ENCODE measurements around the gene SCUBE1. TPM values are rescaled to one million over a fixed set of nuclear protein-coding genes. Genes with fewer than 3 reads are reported as not detected.

The SCUBE1 gene
- total and polyA plus RNA-seq, 3 experiments from 2014 or later, result 0.07 to 0.33 TPM; not detected in 1

- Mint-ChIP-seq H3K9me3 (peaks cover 6 to 18% (median 9%) of the 10 kb centered on the region in 5 donors), H3K27me3 (peaks cover 37 to 47% of the 10 kb centered on the region in 2 donors), H3K4me3 (peak overlapping the region in 1 of 7 donors; percentile 59), H3K36me3 (peaks cover 0 to 9% (median 0%) of the 10 kb centered on the region in 3 donors), H3K27ac (peak overlapping the region in 2 of 8 donors; percentile 62 to 71), H3K4me1 (peaks cover 27 to 45% (median 36%) of the 10 kb centered on the region in 3 donors)
- no peak for DNase-seq
- no peaks in the 10 kb centered on the region for H3K9me3 ChIP-seq (ENCODE audit: low read length)
- ChIA-PET CTCF (interaction anchor here (0.6 to 2.4 kb wide), 5 partner anchors 12 to 146 kb away, joined by 3 to 11 read pairs (median 4); no protein-coding TSS in a partner anchor), POLR2A (no interaction called here)
- no peaks in the 10 kb centered on the region for H3K36me3 ChIP-seq (ENCODE audit: insufficient read depth, low read length)
- no peak overlapping the region for H3K27ac ChIP-seq (ENCODE audit: low read depth, low read length)
- peaks cover 24% of the 10 kb centered on the region for H3K4me1 ChIP-seq (ENCODE audit: insufficient read depth, low read length)
- H3K27me3 ChIP-seq (ENCODE audit: insufficient read depth, low read length, poor library complexity, severe bottlenecking), result peaks cover 24% of the 10 kb centered on the region
- no peak overlapping the region for H3K4me3 ChIP-seq (ENCODE audit: low read length)
Measured at GRCh38 chr22:43375951-43376455, 32.8 kb upstream of the SCUBE1 start.

- CTCF ChIA-PET, result interaction anchor here (1.0 kb wide), 2 partner anchors 16 to 23 kb away, joined by 3 read pairs; no protein-coding TSS in a partner anchor
- Mint-ChIP-seq H3K27ac (no peak overlapping the region), H3K9me3 (peaks cover 6 to 12% (median 8%) of the 10 kb centered on the region in 5 donors), H3K4me1 (no peaks in the 10 kb centered on the region), H3K27me3 (peaks cover 40 to 49% of the 10 kb centered on the region in 2 donors), H3K36me3 (peaks cover 0 to 7% (median 0%) of the 10 kb centered on the region in 3 donors), H3K4me3 (no peak overlapping the region)
- DNase-seq, result no peak
- Histone ChIP-seq H3K36me3 (ENCODE audit: insufficient read depth, low read length) (no peaks in the 10 kb centered on the region), H3K27me3 (ENCODE audit: insufficient read depth, low read length, poor library complexity, severe bottlenecking) (peaks cover 16% of the 10 kb centered on the region), H3K4me3 (ENCODE audit: low read length) (no peak overlapping the region), H3K27ac (ENCODE audit: low read depth, low read length) (no peak overlapping the region), H3K9me3 (ENCODE audit: low read length) (no peaks in the 10 kb centered on the region), H3K4me1 (ENCODE audit: insufficient read depth, low read length) (no peaks in the 10 kb centered on the region)
- POLR2A ChIA-PET, result no interaction called here
Measured at GRCh38 chr22:43370036-43370435, 26.9 kb upstream of the SCUBE1 start.

- ChIA-PET POLR2A (no interaction called here), CTCF (interaction anchor here (0.8 to 1.2 kb wide), 3 partner anchors 9 to 92 kb away, joined by 3 read pairs; no protein-coding TSS in a partner anchor)
- no peak overlapping the region for H3K4me3 Mint-ChIP-seq
- no peaks in the 10 kb centered on the region for H3K36me3 Mint-ChIP-seq
- peaks cover 3% of the 10 kb centered on the region for H3K27me3 ChIP-seq (ENCODE audit: insufficient read depth, low read length, poor library complexity, severe bottlenecking)
- peaks cover 17 to 33% of the 10 kb centered on the region in 2 donors for H3K27me3 Mint-ChIP-seq
- H3K4me1 Mint-ChIP-seq, result no peaks in the 10 kb centered on the region
- H3K9me3 ChIP-seq (ENCODE audit: low read length), result no peaks in the 10 kb centered on the region
- H3K36me3 ChIP-seq (ENCODE audit: insufficient read depth, low read length), result no peaks in the 10 kb centered on the region
- H3K4me3 ChIP-seq (ENCODE audit: low read length), result no peak overlapping the region
- H3K4me1 ChIP-seq (ENCODE audit: insufficient read depth, low read length), result no peaks in the 10 kb centered on the region
- no peak overlapping the region for H3K27ac Mint-ChIP-seq
- H3K9me3 Mint-ChIP-seq, result no peaks in the 10 kb centered on the region
- DNase-seq, result no peak
- no peak overlapping the region for H3K27ac ChIP-seq (ENCODE audit: low read depth, low read length)
Measured at GRCh38 chr22:43365715-43366440, 22.7 kb upstream of the SCUBE1 start.

- ChIA-PET CTCF (interaction anchor here (1.1 to 1.7 kb wide), 5 partner anchors 12 to 132 kb away, joined by 3 to 6 read pairs (median 4); no protein-coding TSS in a partner anchor), POLR2A (no interaction called here)
- peaks cover 6 to 28% of the 10 kb centered on the region in 2 donors for H3K27me3 Mint-ChIP-seq
- no peaks in the 10 kb centered on the region for H3K36me3 ChIP-seq (ENCODE audit: insufficient read depth, low read length)
- H3K4me1 ChIP-seq (ENCODE audit: insufficient read depth, low read length), result no peaks in the 10 kb centered on the region
- no peak for DNase-seq
- H3K4me3 Mint-ChIP-seq, result no peak overlapping the region
- H3K27me3 ChIP-seq (ENCODE audit: insufficient read depth, low read length, poor library complexity, severe bottlenecking), result no peaks in the 10 kb centered on the region
- H3K9me3 ChIP-seq (ENCODE audit: low read length), result no peaks in the 10 kb centered on the region
- no peak overlapping the region for H3K4me3 ChIP-seq (ENCODE audit: low read length)
- H3K36me3 Mint-ChIP-seq, result no peaks in the 10 kb centered on the region
- peak overlapping the region in 1 of 8 donors; percentile 88 for H3K27ac Mint-ChIP-seq
- no peak overlapping the region for H3K27ac ChIP-seq (ENCODE audit: low read depth, low read length)
- no peaks in the 10 kb centered on the region for H3K4me1 Mint-ChIP-seq
- H3K9me3 Mint-ChIP-seq, result no peaks in the 10 kb centered on the region
Measured at GRCh38 chr22:43364169-43364435, 20.9 kb upstream of the SCUBE1 start.

GRCh38 chr22:43363315-43364168, 20.4 kb upstream of the SCUBE1 start:
- CTCF ChIA-PET, result interaction anchor here (0.5 to 1.7 kb wide), 6 partner anchors 13 to 147 kb away, joined by 3 to 6 read pairs (median 4); no protein-coding TSS in a partner anchor
- H3K36me3 ChIP-seq (ENCODE audit: insufficient read depth, low read length), result no peaks in the 10 kb centered on the region
- H3K4me1 ChIP-seq (ENCODE audit: insufficient read depth, low read length), result no peaks in the 10 kb centered on the region
- no peak overlapping the region for H3K4me3 ChIP-seq (ENCODE audit: low read length)
- H3K4me3 Mint-ChIP-seq, result no peak overlapping the region
- peaks cover 0 to 2% (median 0%) of the 10 kb centered on the region in 5 donors for H3K9me3 Mint-ChIP-seq
- no peak overlapping the region for H3K27ac ChIP-seq (ENCODE audit: low read depth, low read length)
- DNase-seq, result no peak
- no peaks in the 10 kb centered on the region for H3K4me1 Mint-ChIP-seq
- no peaks in the 10 kb centered on the region for H3K27me3 ChIP-seq (ENCODE audit: insufficient read depth, low read length, poor library complexity, severe bottlenecking)
- H3K9me3 ChIP-seq (ENCODE audit: low read length), result no peaks in the 10 kb centered on the region
- no peaks in the 10 kb centered on the region for H3K36me3 Mint-ChIP-seq
- no peak overlapping the region for H3K27ac Mint-ChIP-seq
- POLR2A ChIA-PET, result no interaction called here
- peaks cover 4 to 25% of the 10 kb centered on the region in 2 donors for H3K27me3 Mint-ChIP-seq

GRCh38 chr22:43360576-43360975, 17.4 kb upstream of the SCUBE1 start:
- no peak for DNase-seq
- Mint-ChIP-seq H3K4me1 (no peaks in the 10 kb centered on the region), H3K4me3 (no peak overlapping the region), H3K27me3 (peaks cover 6 to 15% of the 10 kb centered on the region in 2 donors), H3K9me3 (peaks cover 0 to 2% (median 0%) of the 10 kb centered on the region in 5 donors), H3K36me3 (no peaks in the 10 kb centered on the region), H3K27ac (no peak overlapping the region)
- H3K4me3 ChIP-seq (ENCODE audit: low read length), result no peak overlapping the region
- no peak overlapping the region for H3K27ac ChIP-seq (ENCODE audit: low read depth, low read length)
- H3K27me3 ChIP-seq (ENCODE audit: insufficient read depth, low read length, poor library complexity, severe bottlenecking), result no peaks in the 10 kb centered on the region
- H3K36me3 ChIP-seq (ENCODE audit: insufficient read depth, low read length), result no peaks in the 10 kb centered on the region
- H3K4me1 ChIP-seq (ENCODE audit: insufficient read depth, low read length), result no peaks in the 10 kb centered on the region
- H3K9me3 ChIP-seq (ENCODE audit: low read length), result no peaks in the 10 kb centered on the region
- ChIA-PET CTCF (interaction anchor here (1.2 to 2.1 kb wide), 2 partner anchors 10 to 14 kb away, joined by 4 to 6 read pairs; no protein-coding TSS in a partner anchor), POLR2A (no interaction called here)

GRCh38 chr22:43356881-43357280, 13.7 kb upstream of the SCUBE1 start:
- POLR2A ChIA-PET, result no interaction called here
- H3K4me1 Mint-ChIP-seq, result no peaks in the 10 kb centered on the region

More at GRCh38 chr22:43356881-43357280, 13.7 kb upstream of the SCUBE1 start:
- Histone ChIP-seq H3K4me1 (ENCODE audit: insufficient read depth, low read length) (no peaks in the 10 kb centered on the region), H3K4me3 (ENCODE audit: low read length) (no peak overlapping the region), H3K36me3 (ENCODE audit: insufficient read depth, low read length) (no peaks in the 10 kb centered on the region), H3K27ac (ENCODE audit: low read depth, low read length) (no peak overlapping the region), H3K9me3 (ENCODE audit: low read length) (no peaks in the 10 kb centered on the region), H3K27me3 (ENCODE audit: insufficient read depth, low read length, poor library complexity, severe bottlenecking) (no peaks in the 10 kb centered on the region)
- H3K4me3 Mint-ChIP-seq, result no peak overlapping the region
- CTCF ChIA-PET, result interaction anchor here (1.2 to 3.0 kb wide), 2 partner anchors 10 to 29 kb away, joined by 4 to 19 read pairs; no protein-coding TSS in a partner anchor
- no peak for DNase-seq
- H3K27ac Mint-ChIP-seq, result no peak overlapping the region
- H3K36me3 Mint-ChIP-seq, result no peaks in the 10 kb centered on the region
- peaks cover 0 to 2% (median 0%) of the 10 kb centered on the region in 5 donors for H3K9me3 Mint-ChIP-seq
- H3K27me3 Mint-ChIP-seq, result peaks cover 9 to 17% of the 10 kb centered on the region in 2 donors

Measured in CD8-positive, alpha-beta memory T cell (primary cell).